MM.1S (cell line): Measurements from ENCODE around the gene LAG3.

Experiments
- DNase-seq: peaks from one replicate; pipeline ENCODE4 v3.0.0-alpha.2; 2015
- H2AFZ ChIP-seq: fragments of 300-600 bp; sonication (generic); 2 replicates; pipeline ENCODE4 v1.6.0; 2016; ENCODE audit warnings: antibody characterized with exemption, low read length
- H3F3A ChIP-seq: fragments of 300-600 bp; sonication (generic); 2 replicates; pipeline ENCODE4 v1.6.1; 2016; ENCODE audit warnings: mild to moderate bottlenecking, antibody characterized with exemption, low read length, moderate library complexity, mixed read lengths; ENCODE audit not compliant: insufficient read depth
- H3K27ac ChIP-seq: fragments of 300-600 bp; sonication (generic); 2 replicates; pipeline ENCODE4 v1.5.1; 2016; ENCODE audit warnings: mild to moderate bottlenecking, low read length
- H3K27me3 ChIP-seq: fragments of 300-600 bp; sonication (generic); replicated peaks from 2 replicates; pipeline ENCODE4 v1.6.0; 2016; ENCODE audit warnings: low read length; ENCODE audit not compliant: insufficient read depth
- H3K36me3 ChIP-seq: fragments of 300-600 bp; sonication (generic); replicated peaks from 2 replicates; pipeline ENCODE4 v1.6.1; 2016; ENCODE audit warnings: mild to moderate bottlenecking, low read length, mixed read lengths; ENCODE audit not compliant: insufficient read depth
- H3K4me1 ChIP-seq: fragments of 300-600 bp; sonication (generic); 2 replicates; pipeline ENCODE4 v1.6.1; 2016; ENCODE audit warnings: low read length, mixed read lengths
- H3K4me2 ChIP-seq: fragments of 300-600 bp; sonication (generic); 2 replicates; pipeline ENCODE4 v1.6.0; 2016; ENCODE audit warnings: low read depth, low read length
- H3K4me3 ChIP-seq: fragments of 300-600 bp; sonication (generic); 2 replicates; pipeline ENCODE4 v1.5.1; 2016; ENCODE audit warnings: low read length, mixed read lengths
- H3K79me2 ChIP-seq: fragments of 300-600 bp; sonication (generic); 2 replicates; pipeline ENCODE4 v1.6.1; 2016; ENCODE audit warnings: mixed run types, low read length, mixed read lengths
- H3K9ac ChIP-seq: fragments of 300-600 bp; sonication (generic); 2 replicates; pipeline ENCODE4 v1.6.1; 2016; ENCODE audit warnings: low read length, mixed read lengths
- H3K9me2 ChIP-seq: fragments of 300-600 bp; sonication (generic); replicated peaks from 2 replicates; pipeline ENCODE4 v1.6.1; 2016; ENCODE audit warnings: mild to moderate bottlenecking, low read length, mixed read lengths; ENCODE audit not compliant: insufficient read depth
- H3K9me3 ChIP-seq: fragments of 300-600 bp; sonication (generic); replicated peaks from 2 replicates; pipeline ENCODE4 v1.6.1; 2016; ENCODE audit warnings: mild to moderate bottlenecking, low read length, mixed read lengths; ENCODE audit not compliant: insufficient read depth
- H4K20me1 ChIP-seq: fragments of 300-600 bp; sonication (generic); 2 replicates; pipeline ENCODE4 v1.6.1; 2016; ENCODE audit warnings: mild to moderate bottlenecking, low read length, moderate library complexity, mixed read lengths; ENCODE audit not compliant: insufficient read depth
- EZH2 ChIP-seq: fragments of 300-600 bp; sonication (generic); optimal IDR thresholded peaks from 2 replicates; pipeline ENCODE3; 2017; ENCODE audit warnings: low read depth, mild to moderate bottlenecking, antibody characterized with exemption, low read length, mixed read lengths
- EZH2phosphoT487 ChIP-seq: fragments of 300-600 bp; sonication (generic); IDR thresholded peaks from 2 replicates; pipeline ENCODE4 v1.6.1; 2018; ENCODE audit warnings: antibody characterized with exemption, low read length
- TF ChIP-seq, protein P1 (sequence below): fragments of 300-600 bp; sonication (generic); IDR thresholded peaks from 2 replicates; pipeline ENCODE4 v1.5.1; 2016; ENCODE audit warnings: antibody characterized with exemption, low read length, mixed read lengths

LAG3 gene

DNA sequence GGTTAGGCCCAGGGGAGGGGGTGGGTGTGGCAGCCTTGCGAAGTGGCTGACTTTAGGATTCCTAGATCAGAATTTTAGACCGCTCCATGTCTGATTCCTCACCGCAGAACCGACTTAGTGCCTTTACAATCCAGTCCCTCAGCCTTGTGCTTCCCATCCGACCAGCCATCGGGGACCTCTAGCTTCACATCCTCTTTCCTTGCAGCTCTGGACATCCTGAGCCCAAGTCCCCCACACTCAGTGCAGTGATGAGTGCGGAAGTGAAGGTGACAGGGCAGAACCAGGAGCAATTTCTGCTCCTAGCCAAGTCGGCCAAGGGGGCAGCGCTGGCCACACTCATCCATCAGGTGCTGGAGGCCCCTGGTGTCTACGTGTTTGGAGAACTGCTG is 47.9 kb upstream of the LAG3 start:
- H4K20me1 ChIP-seq, result no peaks in the 10 kb centered on the region
- H3K4me3 ChIP-seq, result peak overlapping the region; percentile 70
- H3K9me3 ChIP-seq, result no peaks in the 10 kb centered on the region
- H3K4me1 ChIP-seq, result peaks cover 6% of the 10 kb centered on the region
- H3K4me2 ChIP-seq, result peak overlapping the region; percentile 95
- H3K79me2 ChIP-seq, result peaks cover 7% of the 10 kb centered on the region
- TF ChIP-seq EZH2phosphoT487 (no peak), EZH2 (no peak)
- TF ChIP-seq, protein P1, sequence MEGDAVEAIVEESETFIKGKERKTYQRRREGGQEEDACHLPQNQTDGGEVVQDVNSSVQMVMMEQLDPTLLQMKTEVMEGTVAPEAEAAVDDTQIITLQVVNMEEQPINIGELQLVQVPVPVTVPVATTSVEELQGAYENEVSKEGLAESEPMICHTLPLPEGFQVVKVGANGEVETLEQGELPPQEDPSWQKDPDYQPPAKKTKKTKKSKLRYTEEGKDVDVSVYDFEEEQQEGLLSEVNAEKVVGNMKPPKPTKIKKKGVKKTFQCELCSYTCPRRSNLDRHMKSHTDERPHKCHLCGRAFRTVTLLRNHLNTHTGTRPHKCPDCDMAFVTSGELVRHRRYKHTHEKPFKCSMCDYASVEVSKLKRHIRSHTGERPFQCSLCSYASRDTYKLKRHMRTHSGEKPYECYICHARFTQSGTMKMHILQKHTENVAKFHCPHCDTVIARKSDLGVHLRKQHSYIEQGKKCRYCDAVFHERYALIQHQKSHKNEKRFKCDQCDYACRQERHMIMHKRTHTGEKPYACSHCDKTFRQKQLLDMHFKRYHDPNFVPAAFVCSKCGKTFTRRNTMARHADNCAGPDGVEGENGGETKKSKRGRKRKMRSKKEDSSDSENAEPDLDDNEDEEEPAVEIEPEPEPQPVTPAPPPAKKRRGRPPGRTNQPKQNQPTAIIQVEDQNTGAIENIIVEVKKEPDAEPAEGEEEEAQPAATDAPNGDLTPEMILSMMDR, result no peak
- H3K9ac ChIP-seq, result peak overlapping the region; percentile 70
- peak; percentile 51 for DNase-seq
- peaks cover 7% of the 10 kb centered on the region for H3F3A ChIP-seq
- H3K27ac ChIP-seq, result peak overlapping the region; percentile 73
- H3K9me2 ChIP-seq, result no peaks in the 10 kb centered on the region
- peak overlapping the region; percentile 68 for H2AFZ ChIP-seq
- H3K27me3 ChIP-seq, result no peaks in the 10 kb centered on the region
- 0 out of 2 replicates have a peak, but pooled peaks cover 5% of the 10 kb centered on the region for H3K36me3 ChIP-seq

- no peak overlapping the region for H3K27ac ChIP-seq
- no peak overlapping the region for H3K9ac ChIP-seq
- H3F3A ChIP-seq, result peaks cover 7% of the 10 kb centered on the region
- H3K9me3 ChIP-seq, result no peaks in the 10 kb centered on the region
- no peak for DNase-seq
- no peak overlapping the region for H3K4me3 ChIP-seq
- no peak overlapping the region for H2AFZ ChIP-seq
- TF ChIP-seq, protein P1, result no peak
- TF ChIP-seq EZH2phosphoT487 (no peak), EZH2 (no peak)
- H3K36me3 ChIP-seq, result 0 out of 2 replicates have a peak, but pooled peaks cover 5% of the 10 kb centered on the region
- H3K79me2 ChIP-seq, result peaks cover 7% of the 10 kb centered on the region
- peak overlapping the region; percentile 95; the same call in 1 of the 2 replicates for H3K4me2 ChIP-seq
- H3K27me3 ChIP-seq, result no peaks in the 10 kb centered on the region
- peaks cover 6% of the 10 kb centered on the region for H3K4me1 ChIP-seq
- H4K20me1 ChIP-seq, result no peaks in the 10 kb centered on the region
- no peaks in the 10 kb centered on the region for H3K9me2 ChIP-seq
These were observed 47.0 kb upstream of the LAG3 start for GRCh38 chr12:6725350-6725749.

DNA sequence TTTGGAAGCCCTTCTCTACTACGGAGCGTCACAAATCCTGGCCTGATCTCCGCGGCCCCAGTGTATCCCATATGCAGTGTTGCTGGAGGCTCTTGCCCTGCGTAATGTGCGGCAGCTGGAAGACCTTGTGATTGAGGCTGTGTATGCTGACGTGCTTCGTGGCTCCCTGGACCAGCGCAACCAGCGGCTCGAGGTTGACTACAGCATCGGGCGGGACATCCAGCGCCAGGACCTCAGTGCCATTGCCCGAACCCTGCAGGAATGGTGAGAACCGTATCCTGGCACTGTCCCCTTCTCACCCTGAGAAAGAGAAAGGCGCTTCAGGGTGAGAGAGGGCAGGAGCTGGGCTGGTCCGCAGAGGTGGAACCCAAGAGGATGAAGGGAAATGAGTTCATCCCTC is 43.1 kb upstream of the LAG3 start:
- Histone ChIP-seq H3K4me2 (no peak overlapping the region), H3K36me3 (0 out of 2 replicates have a peak, but pooled peaks cover 5% of the 10 kb centered on the region), H3K27ac (no peak overlapping the region), H3K9ac (no peak overlapping the region), H4K20me1 (no peaks in the 10 kb centered on the region), H3K79me2 (peaks cover 7% of the 10 kb centered on the region), H3K27me3 (no peaks in the 10 kb centered on the region), H3K9me3 (no peaks in the 10 kb centered on the region), H3K9me2 (no peaks in the 10 kb centered on the region), H3K4me3 (no peak overlapping the region), H3K4me1 (peaks cover 6% of the 10 kb centered on the region), H3F3A (peaks cover 7% of the 10 kb centered on the region), H2AFZ (no peak overlapping the region)
- no peak for DNase-seq
- TF ChIP-seq EZH2, result no peak
- no peak for TF ChIP-seq EZH2phosphoT487
- TF ChIP-seq, protein P1, result no peak
